DOHH2 (cell line): Measurements from ENCODE around the gene IPO13.

Source experiments
- EZH2phosphoT487 ChIP-seq: fragments of 200-600 bp; sonication (generic); IDR thresholded peaks from 2 replicates; pipeline ENCODE4 v1.6.1; 2017; ENCODE audit warnings: borderline replicate concordance, mild to moderate bottlenecking, antibody characterized with exemption, low read length, moderate library complexity, mixed read lengths
- TF ChIP-seq, protein P1 (sequence below): fragments of 200-600 bp; sonication (generic); IDR thresholded peaks from one replicate; pipeline ENCODE4 v1.5.1; 2014; ENCODE audit warnings: antibody characterized with exemption, mild to moderate bottlenecking, low read depth, low read length; ENCODE audit not compliant: poor library complexity, severe bottlenecking

DNA sequence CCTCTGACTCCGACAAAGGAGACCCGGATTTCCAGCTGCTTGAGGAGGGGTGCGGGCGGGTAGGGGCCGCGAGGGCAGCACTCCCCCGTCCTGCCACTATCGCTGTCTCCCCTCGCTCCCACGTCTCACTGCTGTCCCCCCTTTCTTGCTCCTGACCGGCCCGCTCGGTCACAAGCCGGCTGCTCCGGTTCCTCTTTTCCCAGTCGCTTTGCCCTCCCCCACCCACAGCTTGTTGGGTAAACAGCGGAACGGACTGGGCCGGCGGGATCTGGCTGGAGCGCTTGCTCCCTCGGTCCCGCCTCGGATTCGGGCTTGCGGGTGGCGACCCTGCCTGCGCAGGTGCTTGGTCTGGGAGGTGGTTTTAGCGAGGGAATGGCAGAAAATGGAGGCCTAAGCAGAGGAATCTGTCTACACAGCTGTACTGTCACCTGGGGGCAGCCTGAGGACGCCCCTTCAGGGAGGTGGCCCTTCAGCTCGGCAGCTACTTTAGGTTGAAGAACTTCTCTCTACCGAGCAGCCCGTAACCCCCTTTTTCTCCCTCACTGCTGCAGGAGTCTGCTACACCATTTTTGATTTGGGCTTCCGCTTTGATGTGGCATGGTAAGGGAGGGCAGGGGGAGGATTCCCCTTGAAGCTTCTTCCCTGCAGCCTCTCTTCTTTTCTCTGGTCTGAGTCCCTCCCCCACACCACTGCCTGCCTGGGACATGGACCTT is 28.7 kb downstream of the IPO13 start:
- TF ChIP-seq, protein P1, sequence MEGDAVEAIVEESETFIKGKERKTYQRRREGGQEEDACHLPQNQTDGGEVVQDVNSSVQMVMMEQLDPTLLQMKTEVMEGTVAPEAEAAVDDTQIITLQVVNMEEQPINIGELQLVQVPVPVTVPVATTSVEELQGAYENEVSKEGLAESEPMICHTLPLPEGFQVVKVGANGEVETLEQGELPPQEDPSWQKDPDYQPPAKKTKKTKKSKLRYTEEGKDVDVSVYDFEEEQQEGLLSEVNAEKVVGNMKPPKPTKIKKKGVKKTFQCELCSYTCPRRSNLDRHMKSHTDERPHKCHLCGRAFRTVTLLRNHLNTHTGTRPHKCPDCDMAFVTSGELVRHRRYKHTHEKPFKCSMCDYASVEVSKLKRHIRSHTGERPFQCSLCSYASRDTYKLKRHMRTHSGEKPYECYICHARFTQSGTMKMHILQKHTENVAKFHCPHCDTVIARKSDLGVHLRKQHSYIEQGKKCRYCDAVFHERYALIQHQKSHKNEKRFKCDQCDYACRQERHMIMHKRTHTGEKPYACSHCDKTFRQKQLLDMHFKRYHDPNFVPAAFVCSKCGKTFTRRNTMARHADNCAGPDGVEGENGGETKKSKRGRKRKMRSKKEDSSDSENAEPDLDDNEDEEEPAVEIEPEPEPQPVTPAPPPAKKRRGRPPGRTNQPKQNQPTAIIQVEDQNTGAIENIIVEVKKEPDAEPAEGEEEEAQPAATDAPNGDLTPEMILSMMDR = no peak
- TF ChIP-seq EZH2phosphoT487 = no peak
